ENCODE data around the gene ALMS1.

ALMS1 gene

GRCh38 chr2:73385123-73385503 lies 523 bp upstream of the ALMS1 start:
- peak overlapping the region; percentile 64 for H3K4me2 ChIP-seq (ENCODE audit: low read length)
- peaks cover 2 to 5% of the 10 kb centered on the region in 2 experiments for H3K4me1 ChIP-seq (ENCODE audit: control insufficient read depth in 1 of 2, insufficient read depth in 2 of 2, low read length in 2 of 2)
- H3K4me3 ChIP-seq (ENCODE audit: low read depth, low read length) = peak overlapping the region; percentile 95
- H2BK5ac ChIP-seq (ENCODE audit: low read depth, low read length, poor library complexity) = peak overlapping the region; percentile 46
- no peak overlapping the region for H2AK5ac ChIP-seq (ENCODE audit: low read length)
- peak overlapping the region; percentile 17 for H3K27ac ChIP-seq (ENCODE audit: low read depth, low read length)
- H3K18ac ChIP-seq (ENCODE audit: low read length) = no peak overlapping the region
- no peaks in the 10 kb centered on the region for H3K27me3 ChIP-seq (ENCODE audit: insufficient read depth, low read length)
- H3K14ac ChIP-seq (ENCODE audit: low read length) = peak overlapping the region; percentile 70
- no CpG with 5 or more reads among the region's 9 CpGs for WGBS (ENCODE audit: extremely low coverage, insufficient coverage, insufficient read length)
- peak overlapping the region; percentile 74 for H4K12ac ChIP-seq (ENCODE audit: low read depth, low read length)
- peaks cover 2% of the 10 kb centered on the region for H3K9me3 ChIP-seq (ENCODE audit: insufficient read depth, low read depth, low read length)
- H3K23ac ChIP-seq (ENCODE audit: low read length) = no peak overlapping the region
- H2AFZ ChIP-seq (ENCODE audit: insufficient read depth, low read length, poor library complexity) = peak overlapping the region; percentile 71
- peaks cover 5% of the 10 kb centered on the region for H3K79me2 ChIP-seq (ENCODE audit: control insufficient read depth, insufficient read depth, low read length, poor library complexity)
- DNase-seq = no peak
- peak overlapping the region; percentile 89 for H4K8ac ChIP-seq (ENCODE audit: low read depth, low read length)
- peak overlapping the region; percentile 37 for H3K9ac ChIP-seq (ENCODE audit: low read length)
- no peaks in the 10 kb centered on the region for H3K36me3 ChIP-seq (ENCODE audit: control insufficient read depth in 1 of 2, insufficient read depth in 2 of 2, low read length in 2 of 2)
- H2BK120ac ChIP-seq (ENCODE audit: insufficient read depth, low read length, poor library complexity) = peak overlapping the region; percentile 58
- H3K4ac ChIP-seq (ENCODE audit: low read depth, low read length) = no peak overlapping the region
- no peak overlapping the region for H4K91ac ChIP-seq (ENCODE audit: low read depth, low read length)
- peaks cover 9% of the 10 kb centered on the region for H3K79me1 ChIP-seq (ENCODE audit: low read length)
- no peak overlapping the region for H2BK12ac ChIP-seq (ENCODE audit: low read length)

GRCh38 chr2:73386342-73386868 lies 769 bp downstream of the ALMS1 start:
- WGBS (ENCODE audit: extremely low coverage, insufficient coverage, insufficient read length) = no CpG with 5 or more reads among the region's 24 CpGs
- no peak overlapping the region for H2BK120ac ChIP-seq (ENCODE audit: insufficient read depth, low read length, poor library complexity)
- H2AFZ ChIP-seq (ENCODE audit: insufficient read depth, low read length, poor library complexity) = peak overlapping the region; percentile 76
- H3K9me3 ChIP-seq (ENCODE audit: insufficient read depth, low read depth, low read length) = peaks cover 2% of the 10 kb centered on the region
- no peaks in the 10 kb centered on the region for H3K36me3 ChIP-seq (ENCODE audit: control insufficient read depth in 1 of 2, insufficient read depth in 2 of 2, low read length in 2 of 2)
- H3K4me3 ChIP-seq (ENCODE audit: low read depth, low read length) = peak overlapping the region; percentile 95
- peak overlapping the region; percentile 91 for H3K4me2 ChIP-seq (ENCODE audit: low read length)
- H4K91ac ChIP-seq (ENCODE audit: low read depth, low read length) = peak overlapping the region; percentile 28
- peak overlapping the region; percentile 93 for H3K9ac ChIP-seq (ENCODE audit: low read length)
- peak overlapping the region; percentile 81 for H3K27ac ChIP-seq (ENCODE audit: low read depth, low read length)
- no peak overlapping the region for H2BK5ac ChIP-seq (ENCODE audit: low read depth, low read length, poor library complexity)
- DNase-seq = no peak
- H3K79me2 ChIP-seq (ENCODE audit: control insufficient read depth, insufficient read depth, low read length, poor library complexity) = peaks cover 5% of the 10 kb centered on the region
- no peak overlapping the region for H2AK5ac ChIP-seq (ENCODE audit: low read length)
- H4K12ac ChIP-seq (ENCODE audit: low read depth, low read length) = peak overlapping the region; percentile 14
- H3K14ac ChIP-seq (ENCODE audit: low read length) = peak overlapping the region; percentile 6
- peaks cover 9% of the 10 kb centered on the region for H3K79me1 ChIP-seq (ENCODE audit: low read length)
- H2BK12ac ChIP-seq (ENCODE audit: low read length) = no peak overlapping the region
- no peak overlapping the region for H3K4ac ChIP-seq (ENCODE audit: low read depth, low read length)
- peak overlapping the region; percentile 26 for H4K8ac ChIP-seq (ENCODE audit: low read depth, low read length)
- peaks cover 2 to 5% of the 10 kb centered on the region in 2 experiments for H3K4me1 ChIP-seq (ENCODE audit: control insufficient read depth in 1 of 2, insufficient read depth in 2 of 2, low read length in 2 of 2)
- no peak overlapping the region for H3K18ac ChIP-seq (ENCODE audit: low read length)
- no peak overlapping the region for H3K23ac ChIP-seq (ENCODE audit: low read length)
- no peaks in the 10 kb centered on the region for H3K27me3 ChIP-seq (ENCODE audit: insufficient read depth, low read length)

- Histone ChIP-seq H3K36me3 (ENCODE audit: control insufficient read depth in 1 of 2, insufficient read depth in 2 of 2, low read length in 2 of 2) (no peaks in the 10 kb centered on the region), H4K8ac (ENCODE audit: low read depth, low read length) (no peak overlapping the region), H2AK5ac (ENCODE audit: low read length) (no peak overlapping the region), H3K27me3 (ENCODE audit: insufficient read depth, low read length) (no peaks in the 10 kb centered on the region), H3K4ac (ENCODE audit: low read depth, low read length) (peak overlapping the region; percentile 22), H3K14ac (ENCODE audit: low read length) (no peak overlapping the region), H3K27ac (ENCODE audit: low read depth, low read length) (no peak overlapping the region), H2BK5ac (ENCODE audit: low read depth, low read length, poor library complexity) (no peak overlapping the region), H3K79me1 (ENCODE audit: low read length) (peaks cover 9% of the 10 kb centered on the region), H3K18ac (ENCODE audit: low read length) (no peak overlapping the region), H2BK12ac (ENCODE audit: low read length) (no peak overlapping the region), H3K23ac (ENCODE audit: low read length) (no peak overlapping the region), H2BK120ac (ENCODE audit: insufficient read depth, low read length, poor library complexity) (no peak overlapping the region), H4K91ac (ENCODE audit: low read depth, low read length) (no peak overlapping the region), H3K9ac (ENCODE audit: low read length) (no peak overlapping the region), H3K9me3 (ENCODE audit: insufficient read depth, low read depth, low read length) (peaks cover 2% of the 10 kb centered on the region), H3K4me2 (ENCODE audit: low read length) (peak overlapping the region; percentile 91), H3K4me3 (ENCODE audit: low read depth, low read length) (no peak overlapping the region), H2AFZ (ENCODE audit: insufficient read depth, low read length, poor library complexity) (no peak overlapping the region), H3K79me2 (ENCODE audit: control insufficient read depth, insufficient read depth, low read length, poor library complexity) (peaks cover 5% of the 10 kb centered on the region), H3K4me1 (ENCODE audit: control insufficient read depth in 1 of 2, insufficient read depth in 2 of 2, low read length in 2 of 2) (peaks cover 2 to 5% of the 10 kb centered on the region in 2 experiments), H4K12ac (ENCODE audit: low read depth, low read length) (no peak overlapping the region)
- no CpG with 5 or more reads among the region's 6 CpGs for WGBS (ENCODE audit: extremely low coverage, insufficient coverage, insufficient read length)
- no peak for DNase-seq
These were observed 1.4 kb downstream of the ALMS1 start for GRCh38 chr2:73386894-73387636.

GRCh38 chr2:73402386-73403103 lies 16.9 kb downstream of the ALMS1 start:
- H3K9ac ChIP-seq (ENCODE audit: low read length) = no peak overlapping the region
- H3K4ac ChIP-seq (ENCODE audit: low read depth, low read length) = no peak overlapping the region
- H3K27ac ChIP-seq (ENCODE audit: low read depth, low read length) = no peak overlapping the region
- H4K8ac ChIP-seq (ENCODE audit: low read depth, low read length) = no peak overlapping the region
- no peaks in the 10 kb centered on the region for H3K79me1 ChIP-seq (ENCODE audit: low read length)
- H3K18ac ChIP-seq (ENCODE audit: low read length) = no peak overlapping the region
- no peak overlapping the region for H2AFZ ChIP-seq (ENCODE audit: insufficient read depth, low read length, poor library complexity)
- WGBS (ENCODE audit: extremely low coverage, insufficient coverage, insufficient read length) = no CpG with 5 or more reads among the region's 9 CpGs
- peaks cover 1% of the 10 kb centered on the region for H3K9me3 ChIP-seq (ENCODE audit: insufficient read depth, low read depth, low read length)
- H2AK5ac ChIP-seq (ENCODE audit: low read length) = no peak overlapping the region
- H3K14ac ChIP-seq (ENCODE audit: low read length) = no peak overlapping the region
- H3K4me1 ChIP-seq (ENCODE audit: control insufficient read depth in 1 of 2, insufficient read depth in 2 of 2, low read length in 2 of 2) = no peaks in the 10 kb centered on the region
- H3K4me3 ChIP-seq (ENCODE audit: low read depth, low read length) = no peak overlapping the region
- no peak overlapping the region for H4K12ac ChIP-seq (ENCODE audit: low read depth, low read length)
- no peaks in the 10 kb centered on the region for H3K27me3 ChIP-seq (ENCODE audit: insufficient read depth, low read length)
- no peaks in the 10 kb centered on the region for H3K79me2 ChIP-seq (ENCODE audit: control insufficient read depth, insufficient read depth, low read length, poor library complexity)
- H4K91ac ChIP-seq (ENCODE audit: low read depth, low read length) = no peak overlapping the region
- H3K4me2 ChIP-seq (ENCODE audit: low read length) = no peak overlapping the region
- no peak overlapping the region for H3K23ac ChIP-seq (ENCODE audit: low read length)
- no peak for DNase-seq
- H2BK12ac ChIP-seq (ENCODE audit: low read length) = no peak overlapping the region
- H2BK5ac ChIP-seq (ENCODE audit: low read depth, low read length, poor library complexity) = no peak overlapping the region
- peaks cover 0 to 2% of the 10 kb centered on the region in 2 experiments for H3K36me3 ChIP-seq (ENCODE audit: control insufficient read depth in 1 of 2, insufficient read depth in 2 of 2, low read length in 2 of 2)
- no peak overlapping the region for H2BK120ac ChIP-seq (ENCODE audit: insufficient read depth, low read length, poor library complexity)

Measured in trophoblast cell (in vitro differentiated cells and primary cell).